22Rv1 (cell line): ENCODE results near the gene LGALS1.

Experiments
- ZFX ChIP-seq: fragments of 450-650 bp; IDR thresholded peaks from 2 replicates; pipeline ENCODE4 v1.6.1; 2017; ENCODE audit warnings: antibody characterized with exemption, borderline replicate concordance
- TF ChIP-seq, protein P1 (sequence below): fragments of 450-650 bp; IDR thresholded peaks from 2 replicates; pipeline ENCODE4 v1.5.1; 2017; ENCODE audit warnings: mild to moderate bottlenecking

DNA sequence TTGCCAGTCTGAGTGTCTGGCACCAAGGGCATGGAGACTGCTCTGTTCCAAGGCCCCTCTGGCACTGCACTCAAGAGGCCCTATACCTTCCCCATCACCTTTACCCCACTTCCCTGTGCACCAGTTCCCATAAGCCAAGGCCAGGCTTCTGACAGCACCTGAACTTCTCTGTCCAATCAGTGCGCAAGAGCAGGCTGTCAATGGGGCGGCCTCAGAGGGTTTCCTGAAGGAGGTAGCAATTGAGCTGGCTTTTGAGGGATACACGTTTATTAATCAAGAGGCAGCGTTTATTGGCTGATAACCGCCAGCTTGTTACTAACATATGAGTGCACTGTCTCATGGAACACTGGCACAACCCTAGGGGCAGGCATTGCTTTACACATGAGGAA is 33.9 kb upstream of the LGALS1 start:
- TF ChIP-seq, protein P1, sequence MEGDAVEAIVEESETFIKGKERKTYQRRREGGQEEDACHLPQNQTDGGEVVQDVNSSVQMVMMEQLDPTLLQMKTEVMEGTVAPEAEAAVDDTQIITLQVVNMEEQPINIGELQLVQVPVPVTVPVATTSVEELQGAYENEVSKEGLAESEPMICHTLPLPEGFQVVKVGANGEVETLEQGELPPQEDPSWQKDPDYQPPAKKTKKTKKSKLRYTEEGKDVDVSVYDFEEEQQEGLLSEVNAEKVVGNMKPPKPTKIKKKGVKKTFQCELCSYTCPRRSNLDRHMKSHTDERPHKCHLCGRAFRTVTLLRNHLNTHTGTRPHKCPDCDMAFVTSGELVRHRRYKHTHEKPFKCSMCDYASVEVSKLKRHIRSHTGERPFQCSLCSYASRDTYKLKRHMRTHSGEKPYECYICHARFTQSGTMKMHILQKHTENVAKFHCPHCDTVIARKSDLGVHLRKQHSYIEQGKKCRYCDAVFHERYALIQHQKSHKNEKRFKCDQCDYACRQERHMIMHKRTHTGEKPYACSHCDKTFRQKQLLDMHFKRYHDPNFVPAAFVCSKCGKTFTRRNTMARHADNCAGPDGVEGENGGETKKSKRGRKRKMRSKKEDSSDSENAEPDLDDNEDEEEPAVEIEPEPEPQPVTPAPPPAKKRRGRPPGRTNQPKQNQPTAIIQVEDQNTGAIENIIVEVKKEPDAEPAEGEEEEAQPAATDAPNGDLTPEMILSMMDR = no peak
- TF ChIP-seq ZFX = no peak
